K562 (cell line): ENCODE data around the gene CACNA1A. TPM values are rescaled to one million over a fixed set of nuclear protein-coding genes. Genes with fewer than 3 reads are reported as not detected.

Experiments used
- ATAC-seq: fragments of 200-7000 bp; cut with Tn5 transposase; 3 replicates; pipeline ENCODE4 v1.9.1; 2020; ENCODE audit warnings: moderate library complexity
- BruUV-seq: library from RNA; stranded (reverse); fragments of 400-500 nt; replicated peaks from 2 replicates; lab custom pipeline; 2021; lab: Mats Ljungman, UMichigan
- CTCF ChIA-PET: fragments of 300-600 bp; formaldehyde crosslinking; extraction: SDS; loops from one replicate; lab custom pipeline; 2021; ENCODE audit warnings: low intra/inter-chr PET ratio; lab: Yijun Ruan, JAX
- POLR2A ChIA-PET: fragments of 300-600, 350-650 bp; sonication (Branson Sonifier 250); formaldehyde crosslinking; extraction: SDS; loops from one replicate; lab custom pipeline; 2021; ENCODE audit warnings: antibody characterized with exemption, inconsistent platforms; lab: Yijun Ruan, JAX
- DNase-seq, 4 experiments: peaks; one replicate each; pipeline versions ENCODE4 v3.0.0 to v3.0.0-alpha.2; 2011 to 2018; ENCODE audit warnings: low spot score in 3 of 4, mixed read lengths in 3 of 4; ENCODE audit errors: extremely low read depth in 1 of 4
- FAIRE-seq: peaks from 2 replicates; lab custom pipeline; 2011; peaks lifted over from hg19 to GRCh38; lab: Jason Lieb, UNC
- H2AFZ ChIP-seq: 2 replicates; pipeline ENCODE4 v1.6.0; 2011; ENCODE audit warnings: low read depth, low read length, control low read depth, inconsistent platforms
- H3K27ac ChIP-seq: fragments of 200-600 bp; 3 replicates; pipeline ENCODE4 v1.8.0; 2011; ENCODE audit warnings: low read depth, mild to moderate bottlenecking, control low read depth, inconsistent platforms, low read length, moderate library complexity, mixed read lengths; ENCODE audit errors: extremely low read depth
- H3K27me3 ChIP-seq, 2 experiments: fragments of 300-600 bp in 1 of 2; 2 replicates in 1 of 2; 3 replicates in 1 of 2; pipeline versions ENCODE4 v1.6.0 to v1.8.0; 2011; ENCODE audit warnings: inconsistent platforms in 2 of 2, low read length in 2 of 2, mild to moderate bottlenecking in 1 of 2, mixed read lengths in 1 of 2, moderate library complexity in 1 of 2; ENCODE audit not compliant: control insufficient read depth in 2 of 2, insufficient read depth in 2 of 2
- H3K36me3 ChIP-seq: fragments of 300-600 bp; 3 replicates; pipeline ENCODE4 v1.8.0; 2011; ENCODE audit warnings: mild to moderate bottlenecking, low read length, inconsistent platforms; ENCODE audit not compliant: control insufficient read depth, insufficient read depth
- H3K4me1 ChIP-seq, 2 experiments: fragments of 200-600 bp in 1 of 2; replicated peaks in 1 of 2; 2 replicates in 1 of 2; 3 replicates in 1 of 2; pipeline versions ENCODE4 v1.5.1 to v1.8.0; 2011; ENCODE audit warnings: inconsistent platforms in 2 of 2, low read length in 2 of 2, mild to moderate bottlenecking in 1 of 2, mixed read lengths in 1 of 2, moderate library complexity in 1 of 2; ENCODE audit not compliant: control insufficient read depth in 2 of 2, insufficient read depth in 2 of 2
- H3K4me2 ChIP-seq: 2 replicates; pipeline ENCODE4 v1.6.1; 2011; ENCODE audit warnings: low read length, control low read depth, inconsistent platforms, mixed read lengths; ENCODE audit not compliant: insufficient read depth
- H3K4me3 ChIP-seq: fragments of 200-600 bp; sonication (generic), shearing (Covaris generic); 2 replicates; pipeline ENCODE4 v1.5.1; 2016; ENCODE audit warnings: control low read depth, inconsistent platforms
- H3K79me2 ChIP-seq: fragments of 200-600 bp; 3 replicates; pipeline ENCODE4 v1.8.0; 2011; ENCODE audit warnings: low read length, inconsistent platforms; ENCODE audit not compliant: control insufficient read depth, insufficient read depth
- H3K9ac ChIP-seq, 2 experiments: 2 replicates each; pipeline versions ENCODE4 v1.6.0 to v1.6.1; 2011; ENCODE audit warnings: low read depth in 2 of 2, low read length in 2 of 2, control low read depth in 1 of 2, inconsistent platforms in 1 of 2, mild to moderate bottlenecking in 1 of 2, mixed read lengths in 1 of 2; ENCODE audit not compliant: insufficient read depth in 1 of 2
- H3K9me1 ChIP-seq: one replicate; pipeline ENCODE4 v1.6.0; 2011; ENCODE audit warnings: inconsistent platforms, mild to moderate bottlenecking, low read length, moderate library complexity; ENCODE audit not compliant: control insufficient read depth, insufficient read depth
- H3K9me3 ChIP-seq: replicated peaks from 2 replicates; pipeline ENCODE4 v1.5.1; 2011; ENCODE audit warnings: low read depth, low read length, inconsistent platforms; ENCODE audit not compliant: control insufficient read depth, insufficient read depth
- H4K20me1 ChIP-seq: replicated peaks from 2 replicates; pipeline ENCODE4 v1.6.1; 2011; ENCODE audit warnings: low read length, inconsistent platforms, mixed read lengths; ENCODE audit not compliant: control insufficient read depth, insufficient read depth
- BHLHE40 ChIP-seq: IDR thresholded peaks from 2 replicates; pipeline ENCODE4 v1.6.1; 2011; ENCODE audit warnings: low read length, improper control_type of control experiment
- BRF2 ChIP-seq: IDR thresholded peaks from 3 replicates; pipeline ENCODE4 v1.6.1; 2011; ENCODE audit warnings: borderline replicate concordance, mild to moderate bottlenecking; ENCODE audit not compliant: insufficient read length, insufficient read depth
- ELK3 ChIP-seq: fragments of 450-650 bp; formaldehyde crosslinking; IDR thresholded peaks from 2 replicates; pipeline ENCODE4 v1.4.0; 2020; ENCODE audit warnings: mild to moderate bottlenecking
- ETS2 ChIP-seq: IDR thresholded peaks from 2 replicates; pipeline ENCODE4 v1.6.1; 2016; ENCODE audit warnings: borderline replicate concordance, missing genetic modification characterization, mild to moderate bottlenecking, moderate library complexity, missing compliant biosample characterization; ENCODE audit not compliant: poor library complexity, severe bottlenecking
- HEY1 ChIP-seq: fragments of 250-450 bp; sonication (Bioruptor Pico); IDR thresholded peaks from 2 replicates; pipeline ENCODE4 v1.5.0; 2020; ENCODE audit warnings: mild to moderate bottlenecking, moderate library complexity, borderline replicate concordance
- HMG20A ChIP-seq: fragments of 450-650 bp; formaldehyde crosslinking; conservative IDR thresholded peaks from 2 replicates; pipeline ENCODE4 v1.4.0; 2020; ENCODE audit warnings: mild to moderate bottlenecking, mixed read lengths
- ILF3 ChIP-seq: fragments of 450-650 bp; IDR thresholded peaks from 2 replicates; pipeline ENCODE4 v1.6.1; 2018; ENCODE audit warnings: antibody characterized with exemption, mild to moderate bottlenecking, moderate library complexity, borderline replicate concordance
- KDM2B ChIP-seq: fragments of 250-450 bp; sonication (Bioruptor Pico); IDR thresholded peaks from 2 replicates; pipeline ENCODE4 v1.8.0; 2021; ENCODE audit warnings: mild to moderate bottlenecking, moderate library complexity
- NEUROD1 ChIP-seq: fragments of 150-350 bp; IDR thresholded peaks from 2 replicates; pipeline ENCODE4 v1.6.1; 2014; ENCODE audit warnings: borderline replicate concordance, low read length, low read depth; ENCODE audit not compliant: partially characterized antibody
- STAT5A ChIP-seq: IDR thresholded peaks from 2 replicates; pipeline ENCODE4 v1.6.1; 2012; ENCODE audit warnings: low read length, inconsistent platforms, borderline replicate concordance
- TAF7 ChIP-seq: fragments of 450-650 bp; IDR thresholded peaks from 2 replicates; pipeline ENCODE4 v1.6.1; 2016; ENCODE audit warnings: missing genetic modification characterization, missing compliant biosample characterization
- TCFL5 ChIP-seq: fragments of 250-450 bp; sonication (Bioruptor Pico); conservative IDR thresholded peaks from 2 replicates; pipeline ENCODE4 v1.6.1; 2021; ENCODE audit warnings: mild to moderate bottlenecking, moderate library complexity, matching md5 sums
- ZC3H11A ChIP-seq: IDR thresholded peaks from 2 replicates; pipeline ENCODE4 v1.6.1; 2012; ENCODE audit warnings: low read depth, low read length, improper control_type of control experiment
- ZNF175 ChIP-seq: fragments of 200-800 bp; sonication (Bioruptor generic); IDR thresholded peaks from 2 replicates; pipeline ENCODE4 v1.6.1; 2016; ENCODE audit warnings: low read depth, mild to moderate bottlenecking, missing genetic modification characterization, missing compliant biosample characterization
- ZNF253 ChIP-seq: fragments of 250-450 bp; sonication (Bioruptor Pico); conservative IDR thresholded peaks from 2 replicates; pipeline ENCODE4 v1.6.1; 2021; ENCODE audit warnings: mild to moderate bottlenecking
- ZNF518B ChIP-seq: fragments of 250-450 bp; sonication (Bioruptor Pico); IDR thresholded peaks from 2 replicates; pipeline ENCODE4 v1.5.0; 2021; ENCODE audit warnings: mild to moderate bottlenecking, moderate library complexity
- WGBS: fragments of 100-300 bp; shearing (Covaris generic); methylation state at CpG from one replicate; pipeline ENCODE4 v1.1.6; 2016; ENCODE audit warnings: low coverage, mixed read lengths; ENCODE audit not compliant: insufficient coverage; ENCODE audit errors: missing lambda C conversion rate; 5-methylcytosine and 5-hydroxymethylcytosine counted together
- in situ Hi-C: fragments of 300-500 bp; cut with MboI; formaldehyde crosslinking; loops from 4 replicates; pipeline ENCODE4 v1.15.0; 2018; ENCODE audit warnings: inconsistent platforms, mixed read lengths
- intact Hi-C: fragments of 100-400 bp; cut with micrococcal nuclease; formaldehyde crosslinking; loops from 2 replicates; pipeline ENCODE4 v1.14.2; 2022
- polyA plus RNA-seq, 8 experiments: library from polyadenylated mRNA; depleted of rRNA in 4 of 8; stranded (reverse) in 5 of 8; unstranded in 3 of 8; fragments of >200 nt; fragmentation: Nextera tagmentation in 2 of 8; fragmentation: Illumina TruSeq in 1 of 8; extraction: Ambion mirVana in 2 of 8; extraction: Trizol in 1 of 8; gene quantifications; 2 replicates each; pipeline versions ENCODE4 v1.2.1 to v1.2.3, GENCODE V29; 2011 to 2014; ENCODE audit warnings: inconsistent platforms in 1 of 8, missing spikeins in 1 of 8
- total RNA-seq, 7 experiments: library from RNA; depleted of rRNA in 6 of 7; stranded (reverse); fragments of >200 nt in 6 of 7; fragmentation: Illumina TruSeq in 2 of 7; extraction: Trizol in 2 of 7; gene quantifications; 2 replicates each; pipeline versions ENCODE4 v1.2.1 to v1.2.3, GENCODE V29; 2011 to 2021; ENCODE audit warnings: low replicate concordance in 1 of 7

Gene CACNA1A
- total and polyA plus RNA-seq, 9 of the 15 experiments (the other 6 are each of a cell fraction or from before 2014, with no cell fraction given), result 0.03 to 0.20 (median 0.09) TPM; not detected in 1

- no peak overlapping the region for H2AFZ ChIP-seq
- 91% methylated on average over 21 of the region's 79 CpGs for WGBS
- DNase-seq, result no peak
- no peaks in the 10 kb centered on the region for H3K9me1 ChIP-seq
- H3K9me3 ChIP-seq, result no peaks in the 10 kb centered on the region
- no peak overlapping the region for H3K27ac ChIP-seq
- no peaks in the 10 kb centered on the region for H3K79me2 ChIP-seq
- no peak overlapping the region for H3K4me3 ChIP-seq
- H3K27me3 ChIP-seq, result peaks cover 0 to 7% of the 10 kb centered on the region in 2 experiments; a peak in 2 of 5 replicates
- FAIRE-seq, result no peak
- no TSS peak for BruUV-seq
- no peak for ATAC-seq
- intact Hi-C loops, result no loop called here
- peaks cover 0 to 49% of the 10 kb centered on the region in 2 experiments; a peak in 2 of 5 replicates for H3K4me1 ChIP-seq
- no peaks in the 10 kb centered on the region for H3K36me3 ChIP-seq
- no peaks in the 10 kb centered on the region for H4K20me1 ChIP-seq
- H3K9ac ChIP-seq, result no peak overlapping the region
- ChIA-PET CTCF (no interaction called here), POLR2A (no interaction called here)
- in situ Hi-C loops, result loop anchor here (5.0 kb wide), 1 partner anchor 45 kb away; no protein-coding TSS in a partner anchor
- no peak overlapping the region for H3K4me2 ChIP-seq
- TF ChIP-seq ZNF253 (CRISPR knock-in tag) (no peak), HMG20A (CRISPR knock-in tag) (no peak), NEUROD1 (no peak), KDM2B (CRISPR knock-in tag) (no peak), ZNF518B (no peak), ZC3H11A (no peak), STAT5A (no peak), ELK3 (CRISPR knock-in tag) (no peak), TAF7 (no peak), BRF2 (no peak), ZNF175 (no peak), ETS2 (tag) (no peak), TCFL5 (CRISPR knock-in tag) (no peak), HEY1 (no peak), BHLHE40 (no peak), ILF3 (no peak)
These were observed 298.9 kb downstream of the CACNA1A start for GRCh38 chr19:13207237-13207845.
